B cell (primary cell): ENCODE measurements around the gene CWC27. TPM values are rescaled to one million over a fixed set of nuclear protein-coding genes. Genes with fewer than 3 reads are reported as not detected.

ENCODE experiments used
- ATAC-seq: fragments of 200-7000 bp; cut with Tn5 transposase; one replicate; pipeline ENCODE4 v1.10.0; 2021; ENCODE audit warnings: low read depth, mild to moderate bottlenecking, moderate number of reproducible peaks, moderate library complexity
- CTCF ChIA-PET: fragments of 350-600 bp; sonication (Branson Sonifier 250); formaldehyde crosslinking; loops from one replicate; lab custom pipeline; 2021; ENCODE audit warnings: antibody characterized with exemption, inconsistent platforms; lab: Charles Lee
- POLR2A ChIA-PET: fragments of 350-600 bp; sonication (Branson Sonifier 250); formaldehyde crosslinking; loops from one replicate; lab custom pipeline; 2021; ENCODE audit warnings: antibody characterized with exemption; lab: Charles Lee
- DNase-seq: peaks from one replicate; pipeline ENCODE4 v3.0.0; 2013
- H2AFZ ChIP-seq: 2 replicates; pipeline ENCODE4 v1.6.1; 2012; ENCODE audit warnings: mild to moderate bottlenecking, low read depth, low read length; ENCODE audit not compliant: insufficient read depth, poor library complexity, severe bottlenecking
- H3K27ac ChIP-seq, 2 donors: 1 replicate in 1 of 2; 2 replicates in 1 of 2; pipeline ENCODE4 v1.5.1; 2012 to 2013; ENCODE audit warnings: low read length in 2 of 2, mild to moderate bottlenecking in 2 of 2, moderate library complexity in 1 of 2
- H3K27me3 ChIP-seq, 4 experiments: fragments of 200-600 bp in 1 of 4; sonication (generic) in 1 of 4; replicated peaks in 1 of 4; 1 replicate in 2 of 4; 2 replicates in 2 of 4; pipeline versions ENCODE4 v1.6.1 to v1.7.0; 2013 to 2016; ENCODE audit warnings: low read length in 3 of 4, mild to moderate bottlenecking in 2 of 4, mixed read lengths in 1 of 4, moderate library complexity in 1 of 4; ENCODE audit not compliant: insufficient read depth in 4 of 4, control insufficient read depth in 3 of 4; ENCODE audit errors: control extremely low read depth in 1 of 4
- H3K36me3 ChIP-seq, 2 experiments: replicated peaks in 1 of 2; 1 replicate in 1 of 2; 2 replicates in 1 of 2; pipeline versions ENCODE4 v1.6.1 to v1.7.1; 2013; ENCODE audit warnings: low read length in 1 of 2; ENCODE audit not compliant: insufficient read depth in 2 of 2, control insufficient read depth in 1 of 2; ENCODE audit errors: control extremely low read depth in 1 of 2, extremely low read depth in 1 of 2
- H3K4me1 ChIP-seq, 2 donors: fragments of 200-600 bp in 1 of 2; sonication (generic) in 1 of 2; 1 replicate in 1 of 2; 2 replicates in 1 of 2; pipeline versions ENCODE4 v1.5.1 to v1.6.1; 2013 to 2017; ENCODE audit warnings: low read length in 2 of 2; ENCODE audit not compliant: control insufficient read depth in 2 of 2, insufficient read depth in 2 of 2
- H3K4me2 ChIP-seq: replicated peaks from 2 replicates; pipeline ENCODE3; 2012; ENCODE audit warnings: mild to moderate bottlenecking, low read depth, low read length; ENCODE audit not compliant: poor library complexity, severe bottlenecking
- H3K4me3 ChIP-seq, 5 experiments: fragments of 200-600 bp in 1 of 5; sonication (generic) in 1 of 5; 1 replicate in 3 of 5; 2 replicates in 2 of 5; pipeline versions ENCODE4 v1.5.1 to v1.7.0; 2011 to 2016; ENCODE audit warnings: low read length in 4 of 5, mild to moderate bottlenecking in 4 of 5, low read depth in 2 of 5, control low read depth in 1 of 5, moderate library complexity in 1 of 5; ENCODE audit not compliant: insufficient read depth in 1 of 5; ENCODE audit errors: control extremely low read depth in 1 of 5, extremely low read depth in 1 of 5
- H3K79me2 ChIP-seq: fragments of 200-600 bp; sonication (generic); one replicate; pipeline ENCODE4 v1.6.0; 2016; ENCODE audit warnings: low read length; ENCODE audit not compliant: control insufficient read depth, insufficient read depth
- H3K9ac ChIP-seq: fragments of 200-600 bp; sonication (generic); 2 replicates; pipeline ENCODE4 v1.6.1; 2017; ENCODE audit warnings: mild to moderate bottlenecking, low read length, moderate library complexity
- H3K9me3 ChIP-seq, 3 donors: one replicate each; pipeline versions ENCODE4 v1.6.1 to v1.7.1; 2013; ENCODE audit warnings: low read length in 2 of 3; ENCODE audit not compliant: control insufficient read depth in 2 of 3, insufficient read depth in 1 of 3; ENCODE audit errors: control extremely low read depth in 1 of 3
- H4K20me1 ChIP-seq: 2 replicates; pipeline ENCODE4 v1.6.0; 2012; ENCODE audit warnings: mild to moderate bottlenecking, low read length; ENCODE audit not compliant: insufficient read depth, control insufficient read depth, poor library complexity, severe bottlenecking
- H3K27ac Mint-ChIP-seq: one replicate; pipeline ENCODE4 v1.8.0; 2021; ENCODE audit warnings: mixed read lengths
- H3K27me3 Mint-ChIP-seq: one replicate; pipeline ENCODE4 v1.8.0; 2021; ENCODE audit warnings: mixed read lengths
- H3K4me1 Mint-ChIP-seq: one replicate; pipeline ENCODE4 v1.8.0; 2021; ENCODE audit warnings: mixed read lengths
- H3K4me3 Mint-ChIP-seq: one replicate; pipeline ENCODE4 v1.8.0; 2021; ENCODE audit warnings: mixed read lengths
- H3K9me3 Mint-ChIP-seq: one replicate; pipeline ENCODE4 v1.8.0; 2022; ENCODE audit warnings: mixed read lengths; ENCODE audit not compliant: insufficient read depth
- CTCF ChIP-seq: fragments of 200-600 bp; IDR thresholded peaks from one replicate; pipeline ENCODE4 v1.8.0; 2022; ENCODE audit warnings: antibody characterized with exemption, mild to moderate bottlenecking
- EZH2 ChIP-seq: IDR thresholded peaks from 2 replicates; pipeline ENCODE4 v1.6.1; 2012; ENCODE audit warnings: borderline replicate concordance, low read depth, mild to moderate bottlenecking, moderate library complexity, low read length; ENCODE audit not compliant: insufficient read depth, poor library complexity, severe bottlenecking
- WGBS: methylation state at CpG from one replicate; pipeline ENCODE4 v1.1.5; 2013; ENCODE audit warnings: missing lambda C conversion rate; ENCODE audit not compliant: insufficient coverage; 5-methylcytosine and 5-hydroxymethylcytosine counted together
- intact Hi-C: fragments of 100-400 bp; cut with micrococcal nuclease; formaldehyde crosslinking; loops from one replicate; pipeline ENCODE4 v1.10.0; 2022
- polyA plus RNA-seq: library from polyadenylated mRNA; depleted of rRNA; stranded (reverse); fragments of >200 nt; gene quantifications from 2 replicates; pipeline ENCODE4 v1.2.3, GENCODE V29; 2012
- total RNA-seq, 2 donors: library from RNA; stranded (reverse); fragments of 120-200 nt in 1 of 2; gene quantifications; 1 replicate in 1 of 2; 2 replicates in 1 of 2; pipeline versions ENCODE4 v1.2.3 to v1.2.4, GENCODE V29; 2013 to 2022

The CWC27 gene
- total and polyA plus RNA-seq, 2 donors (not counting 1 experiment from before 2014, with no cell fraction given) = 6.6 to 30.5 TPM

GRCh38 chr5:64972591-64972990 lies 203.9 kb downstream of the CWC27 start:
- H3K36me3 ChIP-seq = peaks cover 0 to 8% of the 10 kb centered on the region in 2 experiments
- Mint-ChIP-seq H3K27ac (no peak overlapping the region), H3K9me3 (no peaks in the 10 kb centered on the region), H3K4me1 (peaks cover 1% of the 10 kb centered on the region), H3K4me3 (no peak overlapping the region), H3K27me3 (no peaks in the 10 kb centered on the region)
- no peaks in the 10 kb centered on the region for H3K27me3 ChIP-seq
- H3K9ac ChIP-seq = no peak overlapping the region
- DNase-seq (no peak), ATAC-seq (no peak)
- POLR2A ChIA-PET = no interaction called here
- CTCF ChIA-PET = interaction anchor here (1.1 to 1.9 kb wide), 4 partner anchors 13 to 510 kb away, joined by 3 to 27 read pairs (median 6); partner anchors contain the start of gene ADAMTS6
- TF ChIP-seq CTCF = no peak
- TF ChIP-seq EZH2 = no peak
- H3K4me3 ChIP-seq = no peak overlapping the region
- no peaks in the 10 kb centered on the region for H3K79me2 ChIP-seq
- H3K27ac ChIP-seq = no peak overlapping the region
- intact Hi-C loops = loop anchor here (10.0 kb wide), 1 partner anchor 102 kb away; no protein-coding TSS in a partner anchor
- H3K4me2 ChIP-seq = no peak overlapping the region
- H3K4me1 ChIP-seq = no peaks in the 10 kb centered on the region
- H2AFZ ChIP-seq = no peak overlapping the region
- peaks cover 0 to 3% (median 0%) of the 10 kb centered on the region in 3 donors for H3K9me3 ChIP-seq
- no peaks in the 10 kb centered on the region for H4K20me1 ChIP-seq

DNA sequence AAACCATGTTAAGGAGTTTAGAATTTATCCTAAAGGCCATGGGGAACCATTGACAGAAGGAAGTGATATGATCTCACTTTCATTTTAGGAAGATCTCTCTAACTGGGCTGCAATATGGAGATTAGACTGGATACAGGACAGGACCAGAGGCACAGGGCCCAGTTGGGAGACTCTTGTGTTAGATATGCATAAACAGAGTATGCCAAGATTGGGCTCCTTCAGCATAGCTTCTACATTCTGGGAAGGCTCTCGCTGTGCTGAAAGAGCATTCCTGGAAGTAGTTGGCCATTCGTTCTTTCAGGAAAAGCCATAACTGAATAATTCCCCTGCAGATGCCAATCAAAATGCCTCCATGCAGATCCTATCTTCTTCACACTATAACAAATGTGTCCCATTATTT lies 204.5 kb downstream of the CWC27 start:
- CTCF ChIA-PET = interaction anchor here (2.3 kb wide), 1 partner anchor 510 kb away, joined by 7 read pairs; no protein-coding TSS in a partner anchor

More for the DNA sequence above, 204.5 kb downstream of the CWC27 start:
- TF ChIP-seq CTCF = no peak
- no peak for TF ChIP-seq EZH2
- Histone ChIP-seq H3K36me3 (peaks cover 0 to 8% of the 10 kb centered on the region in 2 experiments), H3K79me2 (no peaks in the 10 kb centered on the region), H3K4me1 (no peaks in the 10 kb centered on the region), H3K9ac (no peak overlapping the region), H3K4me2 (no peak overlapping the region), H3K27me3 (no peaks in the 10 kb centered on the region), H3K9me3 (peaks cover 0 to 3% (median 0%) of the 10 kb centered on the region in 3 donors), H2AFZ (no peak overlapping the region), H3K4me3 (no peak overlapping the region), H3K27ac (no peak overlapping the region), H4K20me1 (no peaks in the 10 kb centered on the region)
- WGBS = 100% methylated on average over 2 of the region's 2 CpGs
- Mint-ChIP-seq H3K27ac (no peak overlapping the region), H3K9me3 (no peaks in the 10 kb centered on the region), H3K27me3 (no peaks in the 10 kb centered on the region), H3K4me3 (no peak overlapping the region), H3K4me1 (peaks cover 1% of the 10 kb centered on the region)
- no peak for ATAC-seq
- DNase-seq = no peak
- intact Hi-C loops = loop anchor here (10.0 kb wide), 1 partner anchor 102 kb away; no protein-coding TSS in a partner anchor
- POLR2A ChIA-PET = no interaction called here
